HG02938 (cell line): ENCODE measurements around the gene ATP6V1G2.

Experiments used
- ATAC-seq: cut with Tn5 transposase; IDR thresholded peaks from one replicate; pipeline ENCODE4 v1.9.1; 2021; ENCODE audit warnings: mild to moderate bottlenecking, moderate library complexity; ENCODE audit not compliant: unreplicated experiment

ATP6V1G2 gene

DNA sequence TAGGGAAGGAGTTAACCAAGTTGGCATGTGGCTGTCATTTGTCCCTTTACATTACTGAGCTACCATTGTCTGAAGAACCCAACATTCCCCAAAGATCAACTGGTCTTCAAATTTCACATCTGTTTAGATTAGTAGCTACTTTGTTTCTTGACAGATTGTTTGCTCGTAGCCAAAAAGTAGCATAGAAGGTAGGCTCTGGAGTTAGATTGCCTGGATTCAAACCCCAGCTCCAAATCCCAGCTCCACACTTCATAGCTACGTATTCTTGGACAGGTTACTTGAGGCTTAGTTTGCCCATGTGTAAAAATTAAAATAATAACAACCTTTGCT is 2.1 kb upstream of the ATP6V1G2 start:
- ATAC-seq: no peak

- ATAC-seq: no peak
Measured at GRCh38 chr6:31547727-31548543, 1.5 kb upstream of the ATP6V1G2 start.

DNA sequence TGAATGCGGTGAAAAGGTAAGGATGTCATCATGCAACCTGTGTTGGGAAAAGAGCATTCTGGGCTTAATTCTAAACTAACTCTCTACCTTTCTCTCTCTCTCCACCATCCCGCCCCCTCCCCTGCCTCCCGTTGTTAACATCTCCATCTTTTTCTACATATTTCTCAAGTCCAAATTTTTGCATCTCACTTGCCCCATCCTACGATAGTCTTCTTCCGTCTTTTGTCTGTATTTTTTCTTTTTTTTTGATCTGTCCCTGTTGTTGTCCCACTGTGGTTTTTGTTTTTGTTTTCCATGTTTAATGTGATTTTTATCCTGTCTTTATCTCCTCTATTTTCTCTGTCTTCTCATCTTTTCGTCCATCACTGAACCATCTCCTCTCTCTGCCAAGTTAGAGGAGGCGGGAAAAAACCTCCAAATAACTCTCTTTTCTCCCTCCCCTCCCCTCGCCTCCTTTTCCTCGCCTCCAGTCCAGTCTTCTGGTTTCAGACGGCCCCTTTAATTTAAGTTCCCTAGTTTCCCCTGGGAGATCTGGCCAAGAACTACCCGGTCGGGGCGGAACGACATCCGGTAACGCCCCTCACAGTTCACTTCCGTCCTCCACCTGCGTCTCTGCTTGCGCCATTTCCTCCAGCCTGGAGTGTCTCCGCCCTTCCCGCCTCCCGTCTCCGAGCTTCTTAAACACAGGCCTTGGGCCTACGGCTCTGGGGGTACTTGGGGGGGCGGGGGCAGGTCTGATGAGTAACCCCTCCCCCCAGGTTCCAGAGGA is 734 bp upstream of the ATP6V1G2 start, which contains the start of gene NFKBIL1:
Gene NFKBIL1, plus strand, starts transcription at position 651 of the 769 bp plus-strand sequence. Its CDS starts 87 bp downstream, at position 738.
- peak; percentile 63 for ATAC-seq

DNA sequence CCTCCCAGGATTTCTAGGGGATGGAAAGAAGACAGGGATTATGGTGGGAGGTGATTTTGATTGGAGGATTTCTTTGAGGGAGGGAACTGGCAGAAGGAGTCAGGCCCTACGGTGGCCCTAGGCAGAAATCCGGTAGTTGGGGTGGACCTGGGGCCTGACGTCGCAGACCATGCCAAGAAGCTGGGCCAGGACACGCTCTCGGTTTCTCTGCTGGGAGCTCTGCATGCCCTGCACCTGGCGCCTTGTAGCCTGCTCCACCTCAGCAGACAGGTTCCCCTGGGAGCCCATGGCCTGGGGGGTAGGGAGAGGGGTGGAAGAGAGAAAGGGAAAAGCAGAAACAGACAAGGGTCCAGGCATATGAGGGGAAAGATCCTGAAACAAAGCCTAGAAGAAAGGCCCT is 1.1 kb downstream of the ATP6V1G2 start:
- no peak for ATAC-seq

DNA sequence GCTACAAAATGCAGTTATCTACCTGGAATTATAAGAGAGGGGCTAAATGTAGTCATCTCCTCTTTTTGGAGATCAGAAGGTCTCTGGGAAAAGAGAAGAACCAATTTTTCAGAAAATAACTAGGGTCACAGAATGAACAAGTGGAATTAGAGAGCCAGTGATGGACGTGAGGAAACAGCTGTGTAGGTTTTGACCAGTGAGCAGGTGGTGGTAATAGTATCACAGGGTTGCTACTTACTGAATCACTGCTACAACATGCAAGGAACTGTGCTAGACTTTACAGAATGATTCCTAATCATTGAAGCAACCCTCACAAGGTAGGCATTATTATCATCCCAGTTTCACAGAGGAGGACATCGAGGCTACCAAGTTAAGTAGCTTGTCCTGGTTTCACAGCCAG is 1.7 kb downstream of the ATP6V1G2 start:
- no peak for ATAC-seq

- no peak for ATAC-seq
Measured at GRCh38 chr6:31543639-31544038, 2.8 kb downstream of the ATP6V1G2 start.

GRCh38 chr6:31541658-31542521 is 4.5 kb downstream of the ATP6V1G2 start, which contains the start of gene DDX39B:
TSS of gene DDX39B (minus strand) at chr6:31542003. CDS start at chr6:31540532, 1,471 bp downstream.
- ATAC-seq: peak; percentile 61

DNA sequence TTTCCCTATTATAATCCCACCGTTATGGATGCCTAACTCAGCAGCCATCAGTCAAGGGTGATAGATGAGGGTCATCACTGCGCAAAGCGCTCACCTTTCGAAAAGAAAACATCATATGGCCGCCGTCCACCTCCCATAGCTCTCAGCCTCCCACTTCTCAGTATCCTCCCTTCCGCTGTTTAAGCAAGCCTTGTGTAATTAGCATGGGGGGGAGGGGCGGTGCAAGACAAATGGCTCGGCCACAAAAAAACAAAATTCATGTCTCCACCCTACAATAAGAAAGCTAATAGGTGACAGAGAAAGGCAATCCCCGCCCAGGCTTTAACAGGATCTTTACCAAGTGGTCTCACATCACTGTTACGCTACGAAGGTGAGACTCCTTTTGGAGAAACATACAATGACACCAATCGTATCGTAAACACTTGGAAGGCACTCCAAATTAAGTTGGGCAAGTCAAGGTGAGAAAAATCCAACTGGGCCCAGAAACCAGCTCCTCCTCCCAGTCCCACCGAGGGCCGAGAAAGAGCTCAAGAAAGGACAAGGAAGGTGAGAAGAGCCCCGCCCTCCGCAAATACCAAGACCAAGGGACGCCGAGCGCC is 5.2 kb downstream of the ATP6V1G2 start:
- ATAC-seq: no peak

DNA sequence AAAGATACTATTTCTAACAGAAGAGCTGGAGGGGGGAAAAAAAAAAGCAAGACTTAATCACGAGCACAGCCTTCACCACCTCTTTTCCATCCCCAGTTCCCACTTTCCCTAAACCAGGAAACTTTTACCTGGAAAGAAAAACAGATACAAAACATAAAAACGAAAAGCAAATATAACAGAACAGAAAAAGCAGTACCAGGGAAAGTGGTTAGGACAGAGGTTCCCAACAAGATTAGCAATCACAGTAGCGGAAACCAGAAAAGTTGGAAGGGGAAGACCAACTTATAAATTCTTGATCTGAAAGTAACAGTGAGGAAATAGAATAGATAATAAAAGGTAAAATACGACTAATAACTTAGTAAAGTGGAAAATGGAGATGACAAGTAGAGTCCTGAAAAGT is 5.8 kb downstream of the ATP6V1G2 start:
- ATAC-seq: no peak

DNA sequence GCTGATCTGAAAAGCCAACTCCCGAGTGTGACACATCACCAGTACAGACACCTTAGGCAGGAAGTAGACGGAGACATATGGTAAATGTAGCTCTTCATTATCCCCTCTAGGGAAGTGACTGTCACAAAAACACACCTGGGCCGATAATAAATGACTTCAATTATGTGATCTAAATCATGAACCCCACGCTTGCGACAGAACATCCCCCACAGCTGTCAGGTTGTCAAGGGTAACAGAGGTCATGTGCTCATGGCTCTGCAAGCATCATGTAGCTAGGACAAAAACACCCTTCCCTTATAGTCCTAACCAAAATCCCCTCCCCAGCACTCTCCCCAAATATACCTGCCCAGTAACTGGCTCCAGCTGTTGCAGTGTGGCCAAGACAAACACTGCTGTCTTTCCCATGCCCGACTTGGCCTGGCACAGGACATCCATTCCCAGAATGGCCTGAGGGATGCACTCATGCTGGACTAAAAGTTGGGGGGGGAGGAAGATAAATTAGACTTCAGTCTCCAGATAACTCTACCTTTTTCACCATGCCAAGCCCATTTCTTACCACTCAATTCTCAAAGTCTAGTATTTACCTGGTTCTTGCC is 7.5 kb downstream of the ATP6V1G2 start:
- ATAC-seq: no peak

GRCh38 chr6:31535538-31536324 is 10.7 kb downstream of the ATP6V1G2 start:
- no peak for ATAC-seq

- no peak for ATAC-seq
Measured at GRCh38 chr6:31534521-31535040, 11.8 kb downstream of the ATP6V1G2 start.

GRCh38 chr6:31534011-31534410 is 12.4 kb downstream of the ATP6V1G2 start:
- no peak for ATAC-seq

GRCh38 chr6:31533455-31533841 is 13.0 kb downstream of the ATP6V1G2 start:
- ATAC-seq: no peak

DNA sequence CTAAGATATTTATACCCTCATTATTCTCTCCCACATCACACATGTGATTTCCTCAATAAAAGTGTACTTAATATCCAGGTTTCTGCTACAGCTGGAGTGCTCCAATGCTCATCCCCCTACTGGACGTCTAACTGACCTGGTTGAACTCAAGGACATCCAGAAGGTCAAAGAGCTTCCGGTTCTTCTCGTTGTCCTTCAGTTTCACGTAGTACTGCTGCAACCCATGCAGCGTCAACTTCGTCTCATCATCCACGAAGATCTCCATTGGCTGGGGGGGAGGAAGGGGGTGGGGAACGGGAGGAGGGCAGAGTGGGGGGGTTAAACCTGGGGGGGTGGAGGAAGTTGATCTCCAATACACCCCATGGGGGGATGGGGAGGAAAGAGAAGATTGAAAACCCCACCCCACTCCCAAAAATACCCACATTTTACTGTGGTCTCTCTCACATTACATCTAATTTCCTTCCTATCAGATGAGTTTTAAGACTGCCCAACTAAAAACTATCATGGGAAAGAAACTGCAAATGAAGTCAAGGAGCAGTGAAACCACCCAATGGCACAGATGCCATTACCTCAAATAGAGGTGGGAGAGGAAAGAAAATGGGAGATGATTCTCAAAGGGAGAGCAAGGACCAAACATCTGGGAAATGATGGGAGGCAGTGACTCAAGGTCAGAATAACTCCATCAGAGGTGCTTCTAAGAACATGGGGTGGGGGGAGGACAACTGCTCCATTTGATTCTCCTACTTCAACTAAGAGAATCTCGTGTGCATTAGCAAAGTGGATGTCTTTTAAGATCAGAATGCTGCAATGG is 13.6 kb downstream of the ATP6V1G2 start:
- no peak for ATAC-seq

DNA sequence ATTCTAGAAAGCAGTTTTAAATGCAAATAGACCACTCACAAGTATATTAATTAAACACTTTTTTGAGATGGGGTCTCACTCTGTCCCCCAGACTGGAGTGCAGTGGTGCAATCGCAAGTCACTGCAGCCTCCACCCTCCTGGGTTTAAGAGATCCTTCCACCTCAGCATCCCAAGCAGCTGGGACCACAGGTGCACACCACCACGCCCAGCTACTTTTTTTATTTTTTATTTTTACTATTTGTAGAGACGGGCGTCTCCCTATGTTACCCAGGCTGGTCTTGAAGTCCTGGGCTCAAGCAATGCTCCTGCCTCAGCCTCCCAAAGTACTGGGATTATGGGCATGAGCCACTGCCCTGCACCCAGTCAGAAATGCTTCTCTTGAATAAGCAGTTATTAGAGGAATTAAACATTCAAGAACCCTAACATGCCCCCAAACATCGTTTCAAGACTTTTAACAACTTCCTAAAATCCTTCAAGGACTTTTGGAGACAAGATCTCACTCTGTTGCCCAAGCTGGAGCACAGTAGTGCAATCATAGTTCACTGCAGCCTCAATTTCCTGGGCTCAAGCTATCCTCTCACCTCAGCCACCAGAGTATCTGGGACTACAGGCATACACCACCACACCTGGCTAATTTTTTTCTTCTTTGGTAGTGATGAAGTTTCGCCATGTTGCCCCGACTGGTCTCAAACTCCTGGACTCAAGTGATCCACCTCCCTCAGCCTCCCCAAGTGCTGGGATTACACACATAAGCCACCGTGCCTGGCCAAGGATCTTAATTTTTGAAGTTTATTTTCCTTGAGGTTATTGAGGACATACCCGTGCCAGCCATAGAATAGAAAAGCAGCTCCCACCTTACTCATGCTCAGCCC is 14.4 kb downstream of the ATP6V1G2 start:
- ATAC-seq: no peak

DNA sequence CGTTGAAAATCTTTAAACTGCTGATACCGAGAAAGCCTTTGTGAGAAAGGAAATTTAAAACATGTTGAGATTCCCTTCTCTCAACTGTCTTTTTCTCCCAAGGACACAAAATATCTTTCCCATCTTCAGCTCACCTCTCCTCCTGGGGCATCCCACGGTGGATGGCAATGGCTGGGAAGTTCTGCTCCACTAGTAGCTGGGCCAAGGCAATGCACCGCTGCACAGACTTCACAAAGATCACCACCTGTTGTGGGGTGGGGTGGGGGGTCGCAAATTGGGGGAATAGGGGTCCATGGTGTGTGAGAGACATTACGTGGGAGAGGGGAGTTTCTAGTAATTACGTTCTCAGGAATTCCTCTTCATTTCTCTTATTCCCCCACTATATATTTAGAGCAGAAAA is 15.2 kb downstream of the ATP6V1G2 start:
- ATAC-seq: no peak

- no peak for ATAC-seq
Measured at GRCh38 chr6:31530659-31531058, 15.7 kb downstream of the ATP6V1G2 start.
